HG03439 (cell line): ENCODE measurements around the gene FGF12.
A peak's percentile ranks its signal among the peaks of the same experiment; 100 is the strongest.

Experiments used
- ATAC-seq: cut with Tn5 transposase; IDR thresholded peaks from one replicate; pipeline ENCODE4 v1.9.1; 2021; ENCODE audit warnings: mild to moderate bottlenecking, moderate library complexity; ENCODE audit not compliant: unreplicated experiment

The FGF12 gene

DNA sequence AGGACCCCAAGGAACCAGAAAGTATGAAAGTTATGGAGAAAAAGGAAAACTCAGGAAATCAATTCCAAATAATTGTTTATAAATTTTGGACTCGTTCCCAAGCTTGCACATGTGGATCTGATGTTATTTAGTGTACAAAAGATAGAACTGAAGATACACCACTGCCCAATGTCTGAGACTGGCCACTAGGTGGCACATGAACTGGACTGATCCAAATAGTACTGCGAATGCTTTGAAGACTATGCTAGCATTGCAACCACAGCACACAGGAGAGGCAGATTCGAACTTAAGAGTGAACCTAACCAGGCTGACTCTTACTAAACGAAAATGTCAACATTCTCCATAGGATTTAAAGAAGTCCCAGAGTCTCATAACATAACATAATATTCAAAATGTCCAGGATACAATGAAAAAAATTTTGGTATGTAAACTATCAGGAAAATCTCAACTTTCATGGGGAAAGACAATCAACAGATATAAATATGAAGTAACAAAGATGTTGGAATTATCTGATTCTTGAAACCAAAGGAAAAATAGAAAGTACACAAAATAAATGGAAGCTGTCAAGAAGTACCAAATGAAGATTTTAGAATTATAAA lies 596.7 kb downstream of the FGF12 start:
- peak; percentile 60 for ATAC-seq

DNA sequence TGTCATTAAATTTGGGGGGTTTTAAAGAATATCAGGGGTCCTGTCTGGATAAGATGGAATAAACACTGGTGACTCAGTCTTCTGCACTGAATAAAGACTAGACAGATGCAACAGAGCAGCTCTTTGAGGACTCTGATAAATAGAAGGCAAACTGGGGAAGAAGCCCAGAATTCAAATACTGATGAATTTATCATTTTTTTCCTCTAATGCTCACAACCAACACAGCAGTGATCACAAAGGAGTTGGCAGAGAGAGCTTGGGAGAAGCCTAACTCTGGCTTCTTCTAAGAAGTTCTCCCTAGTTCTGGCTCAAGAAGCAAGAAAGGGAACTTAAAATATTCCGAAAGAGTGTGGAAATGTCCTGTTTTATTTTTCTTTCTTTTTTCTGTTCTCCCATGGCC lies 597.8 kb downstream of the FGF12 start:
- no peak for ATAC-seq

- ATAC-seq = peak; percentile 73
These were observed 598.4 kb downstream of the FGF12 start for GRCh38 chr3:192128922-192129321.

DNA sequence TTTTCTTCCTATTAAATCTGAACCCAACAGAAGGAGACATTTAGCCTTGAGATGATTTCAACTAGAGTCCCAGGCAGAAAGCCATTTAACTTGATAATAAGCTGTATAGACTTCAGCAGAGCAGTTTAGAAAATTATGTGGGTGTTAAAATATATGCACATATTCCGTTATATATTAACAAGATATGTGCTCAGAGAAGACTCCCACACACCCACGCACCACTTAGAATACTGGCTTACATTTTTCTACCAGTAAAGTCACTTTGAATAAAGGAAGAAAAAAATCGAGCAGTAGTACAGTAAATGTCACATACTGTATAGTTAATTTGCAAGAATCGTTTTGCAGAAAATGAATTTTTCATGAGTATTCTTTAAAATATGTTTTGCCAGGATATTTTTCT lies 599.3 kb downstream of the FGF12 start:
- no peak for ATAC-seq

GRCh38 chr3:192122832-192123594 lies 604.3 kb downstream of the FGF12 start:
- peak; percentile 69 for ATAC-seq

GRCh38 chr3:192121923-192122322 lies 605.4 kb downstream of the FGF12 start:
- no peak for ATAC-seq

GRCh38 chr3:192108820-192109219 lies 618.5 kb downstream of the FGF12 start:
- ATAC-seq = no peak

GRCh38 chr3:192106543-192106942 lies 620.8 kb downstream of the FGF12 start:
- ATAC-seq = no peak

DNA sequence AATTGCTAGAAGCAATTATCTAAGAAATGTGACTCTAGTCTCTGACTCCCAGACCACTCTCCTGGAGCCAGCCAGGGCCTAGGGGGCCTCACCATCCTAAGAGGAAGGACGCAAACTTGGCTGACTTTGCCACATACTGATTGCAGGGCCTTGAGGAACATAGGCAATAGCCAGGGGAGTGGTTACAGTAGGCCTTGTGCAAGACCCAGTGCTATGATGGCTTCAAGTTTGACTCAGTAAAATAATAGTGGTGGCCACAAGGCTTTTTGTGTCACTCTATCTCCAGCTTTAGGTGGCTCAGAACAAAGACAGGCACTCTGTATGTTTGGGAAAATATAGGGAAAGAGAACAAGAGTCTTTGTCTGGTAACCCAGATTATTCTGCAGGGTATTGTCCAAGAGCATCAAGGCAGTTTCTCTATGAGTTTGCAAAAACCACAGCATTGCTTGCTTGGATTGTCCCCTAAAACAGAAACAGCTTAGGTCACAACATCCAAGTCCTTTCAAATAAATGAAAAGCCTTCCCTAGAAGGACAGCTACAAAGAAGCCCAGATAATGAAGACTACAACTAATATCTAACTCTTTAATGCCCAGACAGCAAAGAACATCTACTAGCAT lies 634.8 kb downstream of the FGF12 start:
- no peak for ATAC-seq

- ATAC-seq = no peak
These were observed 635.5 kb downstream of the FGF12 start for GRCh38 chr3:192091831-192092230.

GRCh38 chr3:192090586-192090985 lies 636.8 kb downstream of the FGF12 start:
- peak; percentile 71 for ATAC-seq
